HFF-Myc (cell line): ENCODE measurements around the gene DNAH9.

Source experiments
- DNase-seq: peaks from one replicate; pipeline ENCODE4 v3.0.0-alpha.2; 2011; ENCODE audit warnings: low read depth; ENCODE audit errors: extremely low read depth
- H3K4me3 ChIP-seq: replicated peaks from 2 replicates; pipeline ENCODE4 v1.5.1; 2011; ENCODE audit warnings: low read depth, mild to moderate bottlenecking, control low read depth, low read length
- TF ChIP-seq, protein P1 (sequence below): IDR thresholded peaks from 2 replicates; pipeline ENCODE4 v1.5.1; 2012; ENCODE audit warnings: mild to moderate bottlenecking, low read depth, low read length, control low read depth; ENCODE audit errors: missing control alignments

DNAH9 gene

DNA sequence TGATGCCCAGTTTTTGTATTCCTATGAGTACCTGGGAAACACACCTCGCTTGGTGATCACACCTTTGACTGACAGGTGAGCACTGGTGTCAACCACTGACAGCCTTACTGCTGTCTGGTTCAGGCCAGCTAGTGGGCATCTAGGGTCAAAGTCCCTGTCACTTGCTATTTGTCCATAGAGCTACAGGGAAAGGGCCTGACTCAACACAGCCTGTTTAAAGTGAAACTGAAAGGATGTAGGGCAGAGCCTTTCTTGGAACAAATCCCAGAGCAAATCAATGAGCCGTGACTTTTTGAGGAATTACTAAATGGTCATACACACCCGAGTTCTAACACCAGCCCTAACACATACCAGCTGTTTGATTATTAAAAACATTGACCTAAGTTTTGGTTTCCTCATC is 106.8 kb downstream of the DNAH9 start:
- TF ChIP-seq, protein P1, sequence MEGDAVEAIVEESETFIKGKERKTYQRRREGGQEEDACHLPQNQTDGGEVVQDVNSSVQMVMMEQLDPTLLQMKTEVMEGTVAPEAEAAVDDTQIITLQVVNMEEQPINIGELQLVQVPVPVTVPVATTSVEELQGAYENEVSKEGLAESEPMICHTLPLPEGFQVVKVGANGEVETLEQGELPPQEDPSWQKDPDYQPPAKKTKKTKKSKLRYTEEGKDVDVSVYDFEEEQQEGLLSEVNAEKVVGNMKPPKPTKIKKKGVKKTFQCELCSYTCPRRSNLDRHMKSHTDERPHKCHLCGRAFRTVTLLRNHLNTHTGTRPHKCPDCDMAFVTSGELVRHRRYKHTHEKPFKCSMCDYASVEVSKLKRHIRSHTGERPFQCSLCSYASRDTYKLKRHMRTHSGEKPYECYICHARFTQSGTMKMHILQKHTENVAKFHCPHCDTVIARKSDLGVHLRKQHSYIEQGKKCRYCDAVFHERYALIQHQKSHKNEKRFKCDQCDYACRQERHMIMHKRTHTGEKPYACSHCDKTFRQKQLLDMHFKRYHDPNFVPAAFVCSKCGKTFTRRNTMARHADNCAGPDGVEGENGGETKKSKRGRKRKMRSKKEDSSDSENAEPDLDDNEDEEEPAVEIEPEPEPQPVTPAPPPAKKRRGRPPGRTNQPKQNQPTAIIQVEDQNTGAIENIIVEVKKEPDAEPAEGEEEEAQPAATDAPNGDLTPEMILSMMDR: no peak
- no peak overlapping the region for H3K4me3 ChIP-seq
- no peak for DNase-seq

DNA sequence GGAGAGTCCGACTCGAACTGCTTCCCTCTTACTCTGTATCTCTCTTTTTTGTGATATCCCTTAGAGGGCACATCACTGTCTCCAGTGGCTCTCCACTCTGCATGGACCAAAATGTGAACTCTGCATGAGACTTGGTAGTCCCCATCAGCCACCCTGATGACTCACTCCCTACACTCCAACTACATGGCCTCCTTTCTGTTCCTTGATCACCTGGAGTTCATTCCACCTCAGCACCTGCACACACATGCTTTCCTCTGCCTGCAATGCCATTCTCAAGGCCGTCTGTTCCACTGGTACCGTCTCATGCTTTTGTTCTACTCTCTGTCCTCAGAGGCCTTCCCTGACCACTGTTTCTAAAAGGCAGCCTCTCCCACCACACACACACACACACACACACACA is 109.3 kb downstream of the DNAH9 start:
- TF ChIP-seq, protein P1: no peak
- H3K4me3 ChIP-seq: no peak overlapping the region
- DNase-seq: no peak

DNA sequence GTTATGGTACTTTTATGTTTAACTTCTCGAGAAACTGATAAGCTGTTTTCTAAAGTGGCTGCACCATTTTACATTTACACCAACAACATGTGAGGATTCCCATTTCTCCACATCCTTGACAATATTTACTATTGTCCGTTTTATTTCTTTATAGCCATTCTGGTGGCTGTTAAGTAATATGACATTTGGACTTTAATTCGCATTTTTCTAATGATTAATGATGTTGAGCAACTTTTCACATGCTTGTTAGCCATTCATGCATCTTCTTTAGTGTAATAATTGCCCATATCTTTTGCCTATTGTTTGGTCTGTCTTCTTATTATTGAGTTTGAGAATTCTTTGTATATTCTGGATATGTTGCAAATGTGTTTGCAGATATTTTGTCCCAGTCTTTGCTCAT is 114.2 kb downstream of the DNAH9 start:
- no peak for DNase-seq
- TF ChIP-seq, protein P1: no peak
- H3K4me3 ChIP-seq: no peak overlapping the region

DNA sequence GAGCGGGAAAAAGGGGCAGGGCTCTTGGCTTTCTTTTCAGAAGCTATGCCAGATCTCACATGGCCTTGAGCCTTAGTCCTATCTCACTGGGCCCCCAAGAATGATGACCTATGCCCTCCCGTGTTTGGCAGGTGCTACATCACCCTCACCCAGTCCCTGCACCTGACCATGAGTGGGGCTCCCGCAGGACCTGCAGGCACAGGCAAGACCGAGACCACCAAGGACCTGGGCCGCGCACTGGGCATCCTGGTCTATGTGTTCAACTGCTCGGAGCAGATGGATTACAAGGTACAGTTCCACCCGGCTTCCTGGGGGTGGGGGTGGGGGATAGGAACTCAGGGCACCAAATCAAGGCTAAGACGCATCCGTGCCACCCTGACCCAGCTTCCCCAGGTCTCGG is 120.9 kb downstream of the DNAH9 start:
- H3K4me3 ChIP-seq: no peak overlapping the region
- DNase-seq: no peak
- TF ChIP-seq, protein P1: no peak

DNA sequence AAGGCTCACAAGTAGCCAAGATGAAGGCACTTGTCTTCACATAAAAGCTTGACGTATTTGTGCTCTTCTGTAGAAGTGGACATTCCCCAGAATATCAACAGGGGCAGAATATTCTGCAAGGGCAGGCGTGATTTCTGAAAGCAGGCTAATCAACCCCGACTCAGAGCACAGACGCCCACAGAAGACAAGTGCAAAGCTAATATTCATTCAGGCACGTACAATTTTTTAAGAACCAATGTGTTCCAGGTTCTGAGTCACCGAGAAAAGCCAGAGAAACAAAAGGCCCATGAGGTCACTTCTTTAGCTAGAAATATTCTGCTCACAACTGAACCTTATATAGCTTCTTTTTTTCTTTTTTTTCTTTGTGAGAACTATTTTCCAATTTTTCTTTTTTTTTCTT is 121.6 kb downstream of the DNAH9 start:
- TF ChIP-seq, protein P1: no peak
- no peak overlapping the region for H3K4me3 ChIP-seq
- DNase-seq: no peak

DNA sequence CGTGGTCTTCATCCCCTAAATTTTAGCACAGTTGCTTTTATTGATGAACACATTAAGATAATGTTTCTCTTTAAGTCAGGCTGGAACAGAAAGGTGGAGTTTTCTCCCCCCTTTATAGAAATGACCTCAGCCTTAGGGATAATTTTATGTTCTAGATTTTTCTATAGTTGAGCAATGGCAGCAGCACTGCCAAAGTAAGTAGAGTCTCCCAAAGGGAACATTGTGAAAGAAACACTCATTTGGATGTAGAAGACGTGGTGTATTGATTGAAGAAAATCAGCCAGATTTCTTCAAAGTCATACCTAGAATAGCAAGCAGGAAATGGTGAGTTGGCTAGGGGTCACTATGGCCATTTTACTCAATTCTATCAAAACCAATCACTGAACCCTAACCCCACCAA is 122.5 kb downstream of the DNAH9 start:
- no peak for DNase-seq
- TF ChIP-seq, protein P1: no peak
- no peak overlapping the region for H3K4me3 ChIP-seq

DNA sequence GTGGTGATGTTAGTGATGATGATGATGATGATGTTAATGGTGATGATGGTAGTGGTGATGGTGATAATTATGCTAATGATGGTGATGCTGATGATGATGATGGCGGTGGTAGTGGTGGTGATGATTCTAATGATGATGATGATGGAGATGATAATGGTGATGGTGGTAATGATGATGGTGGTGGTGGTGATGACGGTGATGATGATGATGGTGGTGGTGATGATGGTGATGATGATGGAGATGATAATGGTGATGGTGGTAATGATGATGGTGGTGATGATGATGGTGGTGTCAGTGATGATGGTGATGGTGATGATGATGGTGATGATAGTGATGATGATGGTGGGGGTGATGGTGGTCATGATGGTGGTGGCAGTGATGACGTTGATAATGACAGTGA is 132.5 kb downstream of the DNAH9 start:
- TF ChIP-seq, protein P1: no peak
- H3K4me3 ChIP-seq: no peak overlapping the region
- no peak for DNase-seq
